Amniotic stem cell (primary cell): Measurements from ENCODE around the gene CLDN19.
"Not testable (repeated sequence)": the region's sequence is repeated elsewhere in the genome, so short reads cannot be mapped to it uniquely, and the experiment has no call there.

Experiments used
- DNase-seq: peaks from one replicate; lab custom pipeline; 2025; lab: John Stamatoyannopoulos, UW

CLDN19 gene

GRCh38 chr1:42737986-42738677, 1.9 kb downstream of the CLDN19 start:
- DNase-seq = no peak

GRCh38 chr1:42737257-42737656, 2.8 kb downstream of the CLDN19 start:
- no peak for DNase-seq

GRCh38 chr1:42736571-42737200, 3.4 kb downstream of the CLDN19 start:
- DNase-seq = no peak

- no peak for DNase-seq
Measured at GRCh38 chr1:42736152-42736551, 3.9 kb downstream of the CLDN19 start.

- no peak for DNase-seq
Measured at GRCh38 chr1:42735477-42736105, 4.4 kb downstream of the CLDN19 start.

GRCh38 chr1:42735056-42735455, 5.0 kb downstream of the CLDN19 start:
- no peak for DNase-seq

GRCh38 chr1:42734201-42735035, 5.6 kb downstream of the CLDN19 start:
- DNase-seq = no peak

GRCh38 chr1:42733415-42734200, 6.4 kb downstream of the CLDN19 start:
- no peak for DNase-seq

GRCh38 chr1:42732126-42732680, 7.8 kb downstream of the CLDN19 start:
- DNase-seq = no peak

GRCh38 chr1:42731585-42731984, 8.5 kb downstream of the CLDN19 start:
- DNase-seq = no peak

GRCh38 chr1:42730988-42731387, 9.0 kb downstream of the CLDN19 start:
- no peak for DNase-seq

GRCh38 chr1:42730002-42730401, 10.0 kb downstream of the CLDN19 start:
- no peak for DNase-seq

GRCh38 chr1:42725820-42726219, 14.2 kb downstream of the CLDN19 start:
- DNase-seq = not testable (repeated sequence)

- no peak for DNase-seq
Measured at GRCh38 chr1:42723511-42723910, 16.5 kb downstream of the CLDN19 start.

- not testable (repeated sequence) for DNase-seq
Measured at GRCh38 chr1:42722403-42722802, 17.6 kb downstream of the CLDN19 start.

GRCh38 chr1:42721926-42722325, 18.1 kb downstream of the CLDN19 start:
- DNase-seq = no peak

- DNase-seq = no peak
Measured at GRCh38 chr1:42720868-42721267, 19.2 kb downstream of the CLDN19 start.

GRCh38 chr1:42714441-42714840, 25.6 kb downstream of the CLDN19 start:
- not testable (repeated sequence) for DNase-seq

- DNase-seq = no peak
Measured at GRCh38 chr1:42713293-42713692, 26.7 kb downstream of the CLDN19 start.

- DNase-seq = not testable (repeated sequence)
Measured at GRCh38 chr1:42712808-42713207, 27.2 kb downstream of the CLDN19 start.

- DNase-seq = no peak
Measured at GRCh38 chr1:42703888-42704464, 36.1 kb downstream of the CLDN19 start.
